ENCODE measurements around the gene RASIP1.

- no peak for TF ChIP-seq CTCF (conservative IDR thresholded peaks at IDR 0.05 in 1 of 2, IDR thresholded peaks at IDR 0.05 in 1 of 2; ENCODE audit: extremely low read depth in 1 of 2, insufficient read depth in 1 of 2, low read depth in 1 of 2, low read length in 2 of 2)
- no peak for TF ChIP-seq EZH2 (IDR thresholded peaks at IDR 0.05; ENCODE audit: borderline replicate concordance, low read length)
Measured at GRCh38 chr19:48718711-48719231, 21.6 kb downstream of the RASIP1 start.
